H1 (cell line): ENCODE data around the gene PTPN5. TPM values are rescaled to one million over a fixed set of nuclear protein-coding genes. Genes with fewer than 3 reads are reported as not detected.

Experiments used
- BACH1 ChIP-seq: IDR thresholded peaks from 2 replicates; pipeline ENCODE4 v1.6.1; 2012; ENCODE audit warnings: low read length, improper control_type of control experiment
- CHD7 ChIP-seq: fragments of 300-600 bp; sonication (generic); IDR thresholded peaks from 2 replicates; pipeline ENCODE4 v1.7.1; 2012; ENCODE audit warnings: low read length, moderate library complexity, mild to moderate bottlenecking, inconsistent platforms; ENCODE audit not compliant: insufficient replicate concordance
- CTBP2 ChIP-seq: IDR thresholded peaks from 2 replicates; pipeline ENCODE4 v1.7.0; 2011; ENCODE audit warnings: borderline replicate concordance, mild to moderate bottlenecking, moderate library complexity, mixed read lengths, low read length; ENCODE audit not compliant: insufficient read depth, insufficient read length
- KDM5A ChIP-seq: fragments of 200-600 bp; IDR thresholded peaks from 2 replicates; pipeline ENCODE4 v1.7.1; 2012; ENCODE audit warnings: mild to moderate bottlenecking, low read length, inconsistent platforms, mixed read lengths
- NRF1 ChIP-seq: IDR thresholded peaks from 2 replicates; pipeline ENCODE4 v1.6.1; 2011; ENCODE audit warnings: mild to moderate bottlenecking, low read depth, low read length, improper control_type of control experiment
- POU5F1 ChIP-seq: IDR thresholded peaks from 2 replicates; pipeline ENCODE4 v1.6.1; 2011; ENCODE audit warnings: low read depth, mild to moderate bottlenecking, low read length, moderate library complexity
- RBBP5 ChIP-seq: IDR thresholded peaks from 2 replicates; pipeline ENCODE4 v1.7.1; 2012; ENCODE audit warnings: low read depth, mild to moderate bottlenecking, inconsistent platforms, low read length, moderate library complexity, borderline replicate concordance
- RNF2 ChIP-seq: fragments of 200-900, 300-1000 bp; sonication (generic); IDR thresholded peaks from 2 replicates; pipeline ENCODE4 v1.7.1; 2016; ENCODE audit warnings: borderline replicate concordance, low read depth, mild to moderate bottlenecking, antibody characterized with exemption, low read length; ENCODE audit not compliant: poor library complexity, severe bottlenecking; ENCODE audit errors: missing control alignments
- SIN3A ChIP-seq, 2 experiments: IDR thresholded peaks in 1 of 2; conservative IDR thresholded peaks in 1 of 2; 2 replicates each; pipeline ENCODE4 v1.6.1; 2011 to 2012; ENCODE audit warnings: low read length in 2 of 2, improper control_type of control experiment in 1 of 2, low read depth in 1 of 2, mild to moderate bottlenecking in 1 of 2
- TBP ChIP-seq: IDR thresholded peaks from 2 replicates; pipeline ENCODE4 v1.6.1; 2011; ENCODE audit warnings: low read depth, low read length, improper control_type of control experiment
- polyA plus RNA-seq, 7 experiments: library from polyadenylated mRNA; depleted of rRNA in 3 of 7; stranded (reverse) in 5 of 7; unstranded in 2 of 7; fragments of >200 nt in 5 of 7; fragments of 200-250 nt in 2 of 7; gene quantifications; 1 replicate in 5 of 7; 2 replicates in 1 of 7; 4 replicates in 1 of 7; pipeline versions ENCODE4 v1.2.1 to v1.2.3, GENCODE V29; 2011 to 2013; ENCODE audit warnings: missing spikeins in 2 of 7, mixed read lengths in 2 of 7
- total RNA-seq: library from RNA; stranded (reverse); fragmentation: NEBNext Ultra II Directional; extraction: Animal tissue kit (Norgen Biotek cat#: 25700); gene quantifications from 2 replicates; pipeline ENCODE4 v1.2.1, GENCODE V29; 2021

The PTPN5 gene
- total and polyA plus RNA-seq, 2 of the 8 experiments (the other 6 are each of a cell fraction or from before 2014, with no cell fraction given), result 8.4 to 12.9 TPM

- TF ChIP-seq CHD7 (no peak), RNF2 (no peak), NRF1 (no peak), RBBP5 (no peak), POU5F1 (no peak), KDM5A (no peak), BACH1 (no peak), TBP (no peak), SIN3A (conservative IDR thresholded peaks at IDR 0.05 in 1 of 2, IDR thresholded peaks at IDR 0.05 in 1 of 2; ENCODE audit: low read depth in 1 of 2, low read length in 2 of 2) (no peak), CTBP2 (no peak)
Observed at GRCh38 chr11:18730020-18730419, 61.6 kb downstream of the PTPN5 start (continued).
